ENCODE data around the gene ARAP3.

Gene ARAP3

DNA sequence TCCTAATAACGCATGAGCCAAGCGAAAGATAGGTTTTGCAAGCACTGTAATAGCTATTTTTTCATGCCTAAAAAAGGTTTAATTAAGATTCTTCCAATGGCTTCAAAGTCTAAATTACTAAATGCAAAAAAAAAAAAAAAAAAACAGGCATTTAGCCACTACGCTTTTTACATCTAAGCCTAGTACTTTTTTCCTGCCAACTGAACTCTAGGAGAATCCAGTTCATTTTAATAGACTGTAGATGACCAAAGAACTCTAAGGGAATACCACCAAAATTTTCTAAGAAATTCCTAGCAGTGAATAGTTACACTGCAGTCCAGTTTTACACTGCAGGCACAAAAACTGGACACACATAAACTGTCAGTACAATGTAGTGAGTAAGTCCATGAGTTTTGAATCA is 73.0 kb downstream of the ARAP3 start:
- no peak for DNase-seq

DNA sequence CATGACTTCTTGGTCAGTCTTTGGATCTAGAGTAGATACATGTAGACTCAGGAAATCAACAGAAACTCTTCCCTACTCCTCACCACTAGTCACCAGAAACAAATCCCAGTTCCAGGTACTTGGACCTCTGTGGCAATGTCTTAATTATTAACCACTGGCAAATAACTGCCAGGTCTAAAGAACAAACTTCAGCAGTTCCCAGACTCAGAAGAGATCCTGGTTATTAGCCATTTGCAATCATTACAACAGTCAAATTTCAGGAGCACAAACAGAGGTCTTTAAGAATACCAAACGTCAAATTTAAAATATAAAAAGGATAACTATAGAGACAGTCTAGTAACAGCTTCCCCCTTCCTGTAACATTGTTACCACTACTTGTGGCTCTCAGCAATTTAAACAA is 73.5 kb downstream of the ARAP3 start:
- no peak for DNase-seq

- no peak for DNase-seq
Observed at GRCh38 chr5:141608046-141608445, 74.0 kb downstream of the ARAP3 start.

GRCh38 chr5:141605523-141606277 is 76.3 kb downstream of the ARAP3 start:
- DNase-seq, result no peak

DNA sequence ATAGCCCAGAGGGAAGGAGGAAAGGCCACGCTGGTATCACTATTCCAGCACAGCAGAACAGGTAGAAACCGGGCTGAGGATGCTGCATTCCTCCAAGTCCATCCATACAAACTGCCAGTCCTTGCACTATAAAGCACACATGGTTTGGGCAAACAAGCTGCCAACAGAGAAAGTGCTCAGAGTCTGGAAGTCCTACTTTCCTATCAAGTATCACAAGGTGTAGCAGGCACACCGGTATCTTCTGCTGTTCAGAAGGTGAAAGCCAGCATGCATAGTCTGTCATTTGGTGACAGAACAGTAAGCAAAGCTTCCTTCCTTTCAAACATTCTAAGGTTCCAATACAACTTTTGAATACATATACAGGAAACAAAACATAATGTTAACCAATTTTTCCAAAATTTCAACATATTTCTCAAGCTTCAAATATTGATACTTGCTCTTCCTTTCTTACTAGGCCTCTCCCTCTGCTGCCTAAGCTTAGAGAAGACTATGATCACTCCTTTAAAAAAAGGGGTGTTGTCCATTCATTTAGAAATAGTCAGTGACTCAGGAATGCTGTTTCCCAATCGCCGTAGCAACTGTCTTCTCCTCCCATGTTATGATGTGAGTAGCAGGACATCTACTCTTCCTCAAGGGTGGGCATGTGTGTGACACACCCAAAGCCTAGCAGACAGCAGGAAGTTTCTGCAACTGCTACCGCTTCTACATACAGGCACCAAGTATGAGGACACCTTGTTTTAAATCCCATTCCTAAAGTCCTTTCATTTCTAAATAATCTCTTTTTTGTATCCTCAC is 77.9 kb downstream of the ARAP3 start:
- DNase-seq, result no peak

Data from NCI-H2171 treated with DMSO at 0.1 percent for 48 hours (cell line).